Stimulated activated CD4-positive, alpha-beta T cell treated with anti-CD3 and anti-CD28 coated beads, Interleukin-1b, Interleukin-23, amount 100 ng/mL, for 4 hours (primary cell): Measurements from ENCODE around the gene EPB41L3.

Experiments
- DNase-seq, 2 donors: peaks; one replicate each; pipeline ENCODE4 v3.0.0-alpha.2; 2020; ENCODE audit warnings: low read depth in 2 of 2

Gene EPB41L3

GRCh38 chr18:5415031-5415430, 128.8 kb downstream of the EPB41L3 start:
- DNase-seq = no peak

- no peak for DNase-seq
These were observed 129.3 kb downstream of the EPB41L3 start for GRCh38 chr18:5414546-5414945.

- no peak for DNase-seq
These were observed 130.3 kb downstream of the EPB41L3 start for GRCh38 chr18:5413447-5413846.

GRCh38 chr18:5410582-5410981, 133.2 kb downstream of the EPB41L3 start:
- no peak for DNase-seq

GRCh38 chr18:5398269-5398668, 145.5 kb downstream of the EPB41L3 start:
- DNase-seq = no peak

GRCh38 chr18:5397102-5397501, 146.7 kb downstream of the EPB41L3 start:
- no peak for DNase-seq

GRCh38 chr18:5395860-5396448, 147.8 kb downstream of the EPB41L3 start:
- DNase-seq = no peak

GRCh38 chr18:5393779-5394178, 150.0 kb downstream of the EPB41L3 start:
- no peak for DNase-seq

GRCh38 chr18:5391409-5391808, 152.4 kb downstream of the EPB41L3 start:
- no peak for DNase-seq

- DNase-seq = no peak
These were observed 154.4 kb downstream of the EPB41L3 start for GRCh38 chr18:5389356-5389755.

- no peak for DNase-seq
These were observed 154.9 kb downstream of the EPB41L3 start for GRCh38 chr18:5388896-5389295.

- DNase-seq = no peak
These were observed 163.2 kb downstream of the EPB41L3 start for GRCh38 chr18:5380586-5380985.

GRCh38 chr18:5376986-5377385, 166.8 kb downstream of the EPB41L3 start:
- DNase-seq = no peak

GRCh38 chr18:5370332-5370731, 173.5 kb downstream of the EPB41L3 start:
- no peak for DNase-seq

GRCh38 chr18:5369513-5369912, 174.3 kb downstream of the EPB41L3 start:
- no peak for DNase-seq

GRCh38 chr18:5365443-5365842, 178.4 kb downstream of the EPB41L3 start:
- no peak for DNase-seq

- no peak for DNase-seq
These were observed 193.2 kb downstream of the EPB41L3 start for GRCh38 chr18:5350636-5351035.
